ENCODE measurements around the gene CCR8.
A peak's percentile ranks its signal among the peaks of the same experiment; 100 is the strongest.

The CCR8 gene

GRCh38 chr3:39288300-39288808 is 41.2 kb upstream of the CCR8 start:
- Histone ChIP-seq H3K36me3 (ENCODE audit: insufficient read depth, low read length) (no peaks in the 10 kb centered on the region), H2AFZ (ENCODE audit: low read depth, low read length) (no peak overlapping the region; the same call in 1 of the 2 replicates), H3K4me3 (ENCODE audit: low read depth in 1 of 2, low read length in 2 of 2) (no peak overlapping the region), H3K79me2 (ENCODE audit: insufficient read depth, low read length) (no peaks in the 10 kb centered on the region), H3K4me1 (ENCODE audit: insufficient read depth, low read length) (peaks cover 55% of the 10 kb centered on the region), H3K4me2 (ENCODE audit: insufficient read depth, low read length) (no peak overlapping the region; the same call in 1 of the 2 replicates), H3K9ac (ENCODE audit: low read depth, low read length) (no peak overlapping the region), H3K9me3 (ENCODE audit: insufficient read depth, low read length, severe bottlenecking) (no peaks in the 10 kb centered on the region), H4K20me1 (ENCODE audit: insufficient read depth, low read length) (no peaks in the 10 kb centered on the region), H3K27ac (ENCODE audit: low read length) (peak overlapping the region; percentile 24), H3K27me3 (ENCODE audit: insufficient read depth, low read length, poor library complexity) (no peaks in the 10 kb centered on the region)
- peak; percentile 95 for ATAC-seq (ENCODE audit: insufficient read depth, low read depth)
- DNase-seq, result peak; percentile 91
- no peak for TF ChIP-seq EZH2 (IDR thresholded peaks at IDR 0.05; ENCODE audit: borderline replicate concordance, low read depth, low read length, severe bottlenecking)
- TF ChIP-seq CTCF (IDR thresholded peaks at IDR 0.05; ENCODE audit: borderline replicate concordance, extremely low read depth, low read length, poor library complexity, severe bottlenecking), result peak; percentile 99

GRCh38 chr3:39289107-39289506 is 40.4 kb upstream of the CCR8 start:
- ATAC-seq (ENCODE audit: insufficient read depth, low read depth) (no peak), DNase-seq (no peak)
- Histone ChIP-seq H3K9ac (ENCODE audit: low read depth, low read length) (no peak overlapping the region), H2AFZ (ENCODE audit: low read depth, low read length) (no peak overlapping the region), H3K79me2 (ENCODE audit: insufficient read depth, low read length) (no peaks in the 10 kb centered on the region), H3K4me1 (ENCODE audit: insufficient read depth, low read length) (peaks cover 56% of the 10 kb centered on the region), H3K4me3 (ENCODE audit: low read depth in 1 of 2, low read length in 2 of 2) (no peak overlapping the region), H3K36me3 (ENCODE audit: insufficient read depth, low read length) (no peaks in the 10 kb centered on the region), H4K20me1 (ENCODE audit: insufficient read depth, low read length) (no peaks in the 10 kb centered on the region), H3K4me2 (ENCODE audit: insufficient read depth, low read length) (no peak overlapping the region), H3K27ac (ENCODE audit: low read length) (peak overlapping the region; percentile 58), H3K27me3 (ENCODE audit: insufficient read depth, low read length, poor library complexity) (no peaks in the 10 kb centered on the region), H3K9me3 (ENCODE audit: insufficient read depth, low read length, severe bottlenecking) (no peaks in the 10 kb centered on the region)
- TF ChIP-seq CTCF (IDR thresholded peaks at IDR 0.05; ENCODE audit: borderline replicate concordance, extremely low read depth, low read length, poor library complexity, severe bottlenecking) (no peak), EZH2 (IDR thresholded peaks at IDR 0.05; ENCODE audit: borderline replicate concordance, low read depth, low read length, severe bottlenecking) (no peak)

- no peak overlapping the region for H2AFZ ChIP-seq (ENCODE audit: low read depth, low read length)
Observed at GRCh38 chr3:39290255-39290654, 39.3 kb upstream of the CCR8 start.

More at GRCh38 chr3:39290255-39290654, 39.3 kb upstream of the CCR8 start:
- H3K27me3 ChIP-seq (ENCODE audit: insufficient read depth, low read length, poor library complexity), result no peaks in the 10 kb centered on the region
- H3K9ac ChIP-seq (ENCODE audit: low read depth, low read length), result peak overlapping the region; percentile 7; the same call in 1 of the 2 replicates
- H3K4me1 ChIP-seq (ENCODE audit: insufficient read depth, low read length), result peaks cover 56% of the 10 kb centered on the region
- H3K36me3 ChIP-seq (ENCODE audit: insufficient read depth, low read length), result no peaks in the 10 kb centered on the region
- peak; percentile 22 for DNase-seq
- H4K20me1 ChIP-seq (ENCODE audit: insufficient read depth, low read length), result no peaks in the 10 kb centered on the region
- no peak for ATAC-seq (ENCODE audit: insufficient read depth, low read depth)
- no peak overlapping the region for H3K4me3 ChIP-seq (ENCODE audit: low read depth in 1 of 2, low read length in 2 of 2)
- H3K27ac ChIP-seq (ENCODE audit: low read length), result peak overlapping the region; percentile 66
- H3K9me3 ChIP-seq (ENCODE audit: insufficient read depth, low read length, severe bottlenecking), result no peaks in the 10 kb centered on the region
- no peaks in the 10 kb centered on the region for H3K79me2 ChIP-seq (ENCODE audit: insufficient read depth, low read length)
- no peak overlapping the region for H3K4me2 ChIP-seq (ENCODE audit: insufficient read depth, low read length)
- TF ChIP-seq CTCF (IDR thresholded peaks at IDR 0.05; ENCODE audit: borderline replicate concordance, extremely low read depth, low read length, poor library complexity, severe bottlenecking) (no peak), EZH2 (IDR thresholded peaks at IDR 0.05; ENCODE audit: borderline replicate concordance, low read depth, low read length, severe bottlenecking) (no peak)
